GM23338 (cell line): ENCODE measurements around the gene CDK14. TPM values are rescaled to one million over a fixed set of nuclear protein-coding genes. Genes with fewer than 3 reads are reported as not detected.

Source experiments
- ATAC-seq: fragments of 200-7000 bp; cut with Tn5 transposase; 3 replicates; pipeline ENCODE4 v1.9.1; 2020
- DNase-seq: peaks from one replicate; pipeline ENCODE4 v3.0.0-alpha.2; 2015; ENCODE audit warnings: low spot score
- H2AFZ ChIP-seq: fragments of 200-600 bp; sonication (generic); 2 replicates; pipeline ENCODE4 v1.8.0; 2016; ENCODE audit warnings: antibody characterized with exemption, mild to moderate bottlenecking, moderate library complexity
- H3F3A ChIP-seq: fragments of 200-600 bp; sonication (generic); replicated peaks from 2 replicates; pipeline ENCODE4 v1.8.0; 2017; ENCODE audit warnings: antibody characterized with exemption, mixed run types, low read depth
- H3K27ac ChIP-seq: fragments of 200-600 bp; sonication (generic); 2 replicates; pipeline ENCODE4 v1.6.1; 2016; ENCODE audit warnings: low read depth
- H3K27me3 ChIP-seq: fragments of 200-600 bp; sonication (generic); 2 replicates; pipeline ENCODE4 v1.8.0; 2016; ENCODE audit warnings: mild to moderate bottlenecking, mixed run types, moderate library complexity; ENCODE audit not compliant: insufficient read depth
- H3K36me3 ChIP-seq: fragments of 200-600 bp; sonication (generic); 2 replicates; pipeline ENCODE4 v1.8.0; 2016; ENCODE audit warnings: mild to moderate bottlenecking; ENCODE audit not compliant: insufficient read depth
- H3K4me1 ChIP-seq: fragments of 200-600 bp; sonication (generic); 2 replicates; pipeline ENCODE4 v1.8.0; 2016; ENCODE audit warnings: mild to moderate bottlenecking, moderate library complexity; ENCODE audit not compliant: insufficient read depth
- H3K4me2 ChIP-seq: fragments of 200-600 bp; sonication (generic); 2 replicates; pipeline ENCODE4 v1.7.1; 2017; ENCODE audit warnings: mixed run types
- H3K4me3 ChIP-seq: fragments of 200-600 bp; sonication (generic); 2 replicates; pipeline ENCODE4 v1.6.1; 2016; ENCODE audit warnings: mixed run types
- H3K79me2 ChIP-seq: fragments of 200-600 bp; sonication (generic); replicated peaks from 2 replicates; pipeline ENCODE4 v1.8.0; 2017; ENCODE audit warnings: mild to moderate bottlenecking; ENCODE audit not compliant: insufficient read depth
- H3K9me2 ChIP-seq: fragments of 200-600 bp; sonication (generic); 2 replicates; pipeline ENCODE4 v1.8.0; 2017; ENCODE audit not compliant: insufficient read depth
- H4K20me1 ChIP-seq: fragments of 200-600 bp; sonication (generic); replicated peaks from 2 replicates; pipeline ENCODE4 v1.8.0; 2017; ENCODE audit warnings: mild to moderate bottlenecking; ENCODE audit not compliant: insufficient read depth
- H3K27ac Mint-ChIP-seq: 2 replicates; pipeline ENCODE4 v1.8.0; 2020; ENCODE audit warnings: inconsistent platforms, mild to moderate bottlenecking, moderate library complexity, mixed read lengths
- H3K27me3 Mint-ChIP-seq: 3 replicates; pipeline ENCODE4 v1.8.0; 2022; ENCODE audit warnings: low read depth, mild to moderate bottlenecking, moderate library complexity, mixed read lengths, inconsistent platforms; ENCODE audit not compliant: insufficient read depth, poor library complexity
- H3K36me3 Mint-ChIP-seq: 3 replicates; pipeline ENCODE4 v1.8.0; 2021; ENCODE audit warnings: low read depth, mild to moderate bottlenecking, inconsistent platforms, moderate library complexity, mixed read lengths
- H3K4me1 Mint-ChIP-seq: 3 replicates; pipeline ENCODE4 v1.8.0; 2020; ENCODE audit warnings: mild to moderate bottlenecking, inconsistent platforms, mixed read lengths
- H3K4me3 Mint-ChIP-seq: 3 replicates; pipeline ENCODE4 v1.8.0; 2021; ENCODE audit warnings: moderate library complexity, mild to moderate bottlenecking, inconsistent platforms, mixed read lengths
- H3K9me3 Mint-ChIP-seq: 3 replicates; pipeline ENCODE4 v1.8.0; 2020; ENCODE audit warnings: moderate library complexity, mild to moderate bottlenecking, inconsistent platforms, mixed read lengths
- EZH2 ChIP-seq: fragments of 200-600 bp; sonication (generic); IDR thresholded peaks from one replicate; pipeline ENCODE4 v1.8.0; 2017; ENCODE audit warnings: antibody characterized with exemption, mild to moderate bottlenecking, low read depth; ENCODE audit not compliant: unreplicated experiment
- JUNB ChIP-seq: IDR thresholded peaks from one replicate; pipeline ENCODE4 v1.6.1; 2016; ENCODE audit warnings: antibody characterized with exemption; ENCODE audit not compliant: unreplicated experiment
- NANOG ChIP-seq: IDR thresholded peaks from 2 replicates; pipeline ENCODE4 v1.6.1; 2016; ENCODE audit warnings: antibody characterized with exemption, borderline replicate concordance
- ZNF114 ChIP-seq: fragments of 250-450 bp; sonication (Bioruptor Pico); IDR thresholded peaks from 2 replicates; pipeline ENCODE4 v1.5.0; 2020; ENCODE audit warnings: mild to moderate bottlenecking, moderate library complexity
- ZNF331 ChIP-seq: fragments of 250-450 bp; sonication (Bioruptor Pico); IDR thresholded peaks from 2 replicates; pipeline ENCODE4 v1.5.0; 2020; ENCODE audit warnings: low read depth, mild to moderate bottlenecking, moderate library complexity
- polyA plus RNA-seq: library from polyadenylated mRNA; unstranded; fragments of >200 nt; fragmentation: Nextera tagmentation; extraction: Ambion mirVana; gene quantifications from 2 replicates; pipeline ENCODE4 v1.2.1, GENCODE V29; 2016
- total RNA-seq: library from RNA; depleted of rRNA; stranded (reverse); fragments of >200 nt; shearing (Covaris generic); gene quantifications from 2 replicates; pipeline ENCODE4 v1.2.3, GENCODE V29; 2014
- TF ChIP-seq, protein P1 (sequence below), 2 experiments: fragments of 200-600 bp in 1 of 2; sonication (generic) in 1 of 2; conservative IDR thresholded peaks; 2 replicates each; pipeline versions ENCODE4 v1.5.1 to v1.6.1; 2016 to 2017; ENCODE audit warnings: antibody characterized with exemption in 2 of 2, low read depth in 2 of 2, mild to moderate bottlenecking in 2 of 2, moderate library complexity in 1 of 2
- TF ChIP-seq, protein P2 (sequence below): IDR thresholded peaks from 2 replicates; pipeline ENCODE4 v1.6.1; 2016; ENCODE audit warnings: antibody characterized with exemption

The CDK14 gene
- total and polyA plus RNA-seq, 2 experiments from 2014 or later, result 11.2 to 24.0 TPM

DNA sequence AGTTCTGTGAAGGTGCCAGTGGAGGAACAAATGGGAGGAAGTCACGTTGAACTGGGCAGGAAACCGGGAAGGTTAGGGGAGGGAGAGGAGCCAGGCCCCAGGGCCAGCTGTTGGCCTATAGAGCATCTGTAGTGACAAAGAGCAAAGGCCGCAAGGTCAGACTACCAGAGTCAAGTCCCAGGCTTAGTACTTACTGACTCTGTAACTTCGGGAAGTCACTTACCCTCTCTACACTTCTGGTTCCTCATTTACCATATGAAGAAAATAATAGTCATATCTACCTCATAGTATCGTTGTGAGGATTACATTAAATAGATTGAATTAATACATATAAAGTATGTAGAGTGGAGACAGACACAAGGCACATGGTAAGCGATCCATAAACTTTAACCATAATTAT lies 566.3 kb downstream of the CDK14 start:
- Mint-ChIP-seq H3K27ac (no peak overlapping the region), H3K9me3 (no peaks in the 10 kb centered on the region), H3K36me3 (no peaks in the 10 kb centered on the region), H3K4me3 (no peak overlapping the region), H3K27me3 (no peaks in the 10 kb centered on the region), H3K4me1 (no peaks in the 10 kb centered on the region)
- H3K4me3 ChIP-seq, result no peak overlapping the region
- no peaks in the 10 kb centered on the region for H3K9me2 ChIP-seq
- H3F3A ChIP-seq, result no peaks in the 10 kb centered on the region
- TF ChIP-seq ZNF114 (CRISPR knock-in tag) (no peak), NANOG (no peak)
- ATAC-seq (no peak), DNase-seq (no peak)
- H3K27me3 ChIP-seq, result peaks cover 3% of the 10 kb centered on the region; the same call in 1 of the 2 replicates
- H3K27ac ChIP-seq, result no peak overlapping the region
- peaks cover 11% of the 10 kb centered on the region; the same call in 1 of the 2 replicates for H4K20me1 ChIP-seq
- no peaks in the 10 kb centered on the region for H3K79me2 ChIP-seq
- H2AFZ ChIP-seq, result no peak overlapping the region
- H3K4me1 ChIP-seq, result no peaks in the 10 kb centered on the region
- no peak overlapping the region for H3K4me2 ChIP-seq
- H3K36me3 ChIP-seq, result no peaks in the 10 kb centered on the region

DNA sequence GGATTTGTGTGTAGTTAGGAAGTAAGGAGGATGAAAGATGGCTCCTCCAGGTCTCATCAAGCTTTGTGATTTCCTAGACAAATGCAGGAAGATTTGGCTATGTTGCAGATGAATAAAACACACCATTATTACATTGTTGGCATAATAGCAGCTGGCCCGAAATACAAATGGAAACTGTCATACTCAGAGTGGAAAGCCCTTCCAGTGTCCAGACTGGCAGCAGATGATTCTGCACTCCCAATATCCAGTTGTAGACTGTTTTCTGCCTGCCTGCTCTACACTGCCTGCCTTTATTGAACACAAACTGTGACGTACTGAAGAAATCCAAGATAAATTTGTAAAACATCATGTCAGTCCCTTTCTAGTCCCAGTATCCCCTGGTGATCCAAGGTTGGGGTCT lies 568.4 kb downstream of the CDK14 start:
- peaks cover 4% of the 10 kb centered on the region; the same call in 2 of the 3 replicates for H3K4me1 Mint-ChIP-seq

More for the DNA sequence above, 568.4 kb downstream of the CDK14 start:
- H3K27ac ChIP-seq, result no peak overlapping the region
- no peak overlapping the region for H3K4me3 Mint-ChIP-seq
- H3K4me3 ChIP-seq, result no peak overlapping the region
- peaks cover 23% of the 10 kb centered on the region for H3K27me3 ChIP-seq
- H3K36me3 Mint-ChIP-seq, result no peaks in the 10 kb centered on the region
- H3K27ac Mint-ChIP-seq, result no peak overlapping the region
- H3K9me3 Mint-ChIP-seq, result no peaks in the 10 kb centered on the region
- ATAC-seq (no peak), DNase-seq (no peak)
- H3K9me2 ChIP-seq, result no peaks in the 10 kb centered on the region
- H4K20me1 ChIP-seq, result peaks cover 11% of the 10 kb centered on the region; the same call in 1 of the 2 replicates
- TF ChIP-seq NANOG (no peak), JUNB (no peak), EZH2 (no peak), ZNF114 (CRISPR knock-in tag) (no peak), ZNF331 (no peak)
- TF ChIP-seq, protein P1, sequence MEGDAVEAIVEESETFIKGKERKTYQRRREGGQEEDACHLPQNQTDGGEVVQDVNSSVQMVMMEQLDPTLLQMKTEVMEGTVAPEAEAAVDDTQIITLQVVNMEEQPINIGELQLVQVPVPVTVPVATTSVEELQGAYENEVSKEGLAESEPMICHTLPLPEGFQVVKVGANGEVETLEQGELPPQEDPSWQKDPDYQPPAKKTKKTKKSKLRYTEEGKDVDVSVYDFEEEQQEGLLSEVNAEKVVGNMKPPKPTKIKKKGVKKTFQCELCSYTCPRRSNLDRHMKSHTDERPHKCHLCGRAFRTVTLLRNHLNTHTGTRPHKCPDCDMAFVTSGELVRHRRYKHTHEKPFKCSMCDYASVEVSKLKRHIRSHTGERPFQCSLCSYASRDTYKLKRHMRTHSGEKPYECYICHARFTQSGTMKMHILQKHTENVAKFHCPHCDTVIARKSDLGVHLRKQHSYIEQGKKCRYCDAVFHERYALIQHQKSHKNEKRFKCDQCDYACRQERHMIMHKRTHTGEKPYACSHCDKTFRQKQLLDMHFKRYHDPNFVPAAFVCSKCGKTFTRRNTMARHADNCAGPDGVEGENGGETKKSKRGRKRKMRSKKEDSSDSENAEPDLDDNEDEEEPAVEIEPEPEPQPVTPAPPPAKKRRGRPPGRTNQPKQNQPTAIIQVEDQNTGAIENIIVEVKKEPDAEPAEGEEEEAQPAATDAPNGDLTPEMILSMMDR (conservative IDR thresholded peaks at IDR 0.05; ENCODE audit: low read depth in 2 of 2), result no peak
- TF ChIP-seq, protein P2, sequence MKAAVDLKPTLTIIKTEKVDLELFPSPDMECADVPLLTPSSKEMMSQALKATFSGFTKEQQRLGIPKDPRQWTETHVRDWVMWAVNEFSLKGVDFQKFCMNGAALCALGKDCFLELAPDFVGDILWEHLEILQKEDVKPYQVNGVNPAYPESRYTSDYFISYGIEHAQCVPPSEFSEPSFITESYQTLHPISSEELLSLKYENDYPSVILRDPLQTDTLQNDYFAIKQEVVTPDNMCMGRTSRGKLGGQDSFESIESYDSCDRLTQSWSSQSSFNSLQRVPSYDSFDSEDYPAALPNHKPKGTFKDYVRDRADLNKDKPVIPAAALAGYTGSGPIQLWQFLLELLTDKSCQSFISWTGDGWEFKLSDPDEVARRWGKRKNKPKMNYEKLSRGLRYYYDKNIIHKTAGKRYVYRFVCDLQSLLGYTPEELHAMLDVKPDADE, result no peak
- no peaks in the 10 kb centered on the region for H3F3A ChIP-seq
- no peaks in the 10 kb centered on the region for H3K79me2 ChIP-seq
- H3K4me2 ChIP-seq, result no peak overlapping the region
- peaks cover 6% of the 10 kb centered on the region for H3K4me1 ChIP-seq
- peaks cover 5% of the 10 kb centered on the region for H3K27me3 Mint-ChIP-seq
- no peak overlapping the region for H2AFZ ChIP-seq
- no peaks in the 10 kb centered on the region for H3K36me3 ChIP-seq
